Erythroblast (primary cell): Measurements from ENCODE around the gene BACH2.

ENCODE experiments used
- GATA1 ChIP-seq: IDR thresholded peaks from 2 replicates; pipeline ENCODE4 v1.6.1; 2011; ENCODE audit warnings: low read depth, mild to moderate bottlenecking, control low read depth, low read length, moderate library complexity
- POLR2A ChIP-seq: IDR thresholded peaks from 2 replicates; pipeline ENCODE4 v1.6.1; 2011; ENCODE audit warnings: mild to moderate bottlenecking, low read length

GRCh38 chr6:90158936-90159335, 137.7 kb downstream of the BACH2 start:
- no peak for TF ChIP-seq POLR2A
- TF ChIP-seq GATA1: no peak
